HepG2 (cell line): ENCODE results near the gene CNTF. TPM values are rescaled to one million over a fixed set of nuclear protein-coding genes. Genes with fewer than 3 reads are reported as not detected.

Experiments
- FOXP1 ChIP-seq, 2 experiments: fragments of 450-650 bp in 1 of 2; IDR thresholded peaks; 2 replicates each; pipeline ENCODE4 v1.6.1; 2017 to 2018; ENCODE audit warnings: antibody characterized with exemption in 1 of 2
- GTF2F1 ChIP-seq: fragments of 150-350 bp; IDR thresholded peaks from 2 replicates; pipeline ENCODE4 v1.6.1; 2014; ENCODE audit warnings: low read length
- JUND ChIP-seq: sonication (generic); formaldehyde crosslinking; IDR thresholded peaks from 2 replicates; pipeline ENCODE4 v1.8.0; 2022; ENCODE audit warnings: mild to moderate bottlenecking, missing genetic modification reagents
- NFE2 ChIP-seq: sonication (generic); formaldehyde crosslinking; IDR thresholded peaks from 2 replicates; pipeline ENCODE4 v1.4.0; 2020; ENCODE audit warnings: missing genetic modification reagents
- PRMT3 ChIP-seq: sonication (generic); formaldehyde crosslinking; IDR thresholded peaks from 2 replicates; pipeline ENCODE4 v1.8.1; 2022; ENCODE audit warnings: low read depth, mild to moderate bottlenecking, moderate library complexity, missing genetic modification reagents, borderline replicate concordance
- SATB2 ChIP-seq: sonication (generic); formaldehyde crosslinking; IDR thresholded peaks from 2 replicates; pipeline ENCODE4 v1.5.0; 2020; ENCODE audit warnings: missing genetic modification reagents
- SMYD3 ChIP-seq: sonication (generic); formaldehyde crosslinking; IDR thresholded peaks from 2 replicates; pipeline ENCODE4 v1.8.1; 2023; ENCODE audit warnings: mild to moderate bottlenecking, missing genetic modification reagents
- STAT5B ChIP-seq: sonication (generic); formaldehyde crosslinking; IDR thresholded peaks from 2 replicates; pipeline ENCODE4 v1.4.0; 2020; ENCODE audit warnings: missing genetic modification reagents
- THAP11 ChIP-seq: IDR thresholded peaks from 2 replicates; pipeline ENCODE4 v1.6.1; 2016; ENCODE audit warnings: missing biosample characterization, missing genetic modification reagents
- THRA ChIP-seq: sonication (generic); formaldehyde crosslinking; IDR thresholded peaks from 2 replicates; pipeline ENCODE4 v1.4.0; 2020; ENCODE audit warnings: missing genetic modification reagents, borderline replicate concordance
- ZBTB3 ChIP-seq: sonication (generic); formaldehyde crosslinking; IDR thresholded peaks from 2 replicates; pipeline ENCODE4 v1.4.0; 2020; ENCODE audit warnings: low read depth, mild to moderate bottlenecking, moderate library complexity, missing genetic modification reagents, borderline replicate concordance
- ZEB1 ChIP-seq: IDR thresholded peaks from 2 replicates; pipeline ENCODE4 v1.6.1; 2012; ENCODE audit warnings: mild to moderate bottlenecking, low read depth, inconsistent platforms; ENCODE audit not compliant: insufficient replicate concordance
- ZFP36L1 ChIP-seq: sonication (generic); formaldehyde crosslinking; IDR thresholded peaks from 2 replicates; pipeline ENCODE4 v1.8.0; 2022; ENCODE audit warnings: mild to moderate bottlenecking, missing genetic modification reagents, moderate library complexity
- ZNF562 ChIP-seq: sonication (generic); formaldehyde crosslinking; IDR thresholded peaks from 2 replicates; pipeline ENCODE4 v1.8.0; 2022; ENCODE audit warnings: missing genetic modification reagents, borderline replicate concordance
- ZNF577 ChIP-seq: sonication (generic); formaldehyde crosslinking; IDR thresholded peaks from 2 replicates; pipeline ENCODE4 v1.4.0; 2020; ENCODE audit warnings: mild to moderate bottlenecking, low read depth, missing genetic modification reagents, borderline replicate concordance
- ZNF761 ChIP-seq: sonication (generic); formaldehyde crosslinking; conservative IDR thresholded peaks from 2 replicates; pipeline ENCODE4 v1.4.0; 2020; ENCODE audit warnings: mild to moderate bottlenecking, missing genetic modification reagents
- polyA plus RNA-seq, 8 experiments: library from polyadenylated mRNA; depleted of rRNA in 3 of 8; stranded (reverse) in 7 of 8; unstranded in 1 of 8; fragments of >200 nt; fragmentation: Illumina TruSeq in 4 of 8; extraction: Trizol in 4 of 8; gene quantifications; 2 replicates each; pipeline versions ENCODE4 v1.2.1 to v1.2.3, GENCODE V29; 2011 to 2016; ENCODE audit warnings: low read depth in 4 of 8, missing spikeins in 1 of 8, mixed read lengths in 1 of 8; ENCODE audit not compliant: insufficient read depth in 1 of 8
- total RNA-seq, 5 experiments: library from RNA; depleted of rRNA; stranded (reverse); fragments of >200 nt; fragmentation: Illumina TruSeq; extraction: Trizol; gene quantifications; 2 replicates each; pipeline ENCODE4 v1.2.3, GENCODE V29; 2016; ENCODE audit warnings: low read depth in 1 of 5
- TF ChIP-seq, protein P1 (sequence below): IDR thresholded peaks from 2 replicates; pipeline ENCODE4 v1.6.1; 2016; ENCODE audit warnings: low read depth, control low read depth
- TF ChIP-seq, protein P2 (sequence below): sonication (generic); formaldehyde crosslinking; IDR thresholded peaks from 2 replicates; pipeline ENCODE4 v1.5.0; 2020; ENCODE audit warnings: mild to moderate bottlenecking, missing genetic modification reagents, borderline replicate concordance
- TF ChIP-seq, protein P3 (sequence below): sonication (generic); formaldehyde crosslinking; IDR thresholded peaks from 2 replicates; pipeline ENCODE4 v1.8.0; 2022; ENCODE audit warnings: mild to moderate bottlenecking, missing genetic modification reagents; ENCODE audit not compliant: insufficient replicate concordance
- TF ChIP-seq, protein P4 (sequence below): sonication (generic); formaldehyde crosslinking; IDR thresholded peaks from 2 replicates; pipeline ENCODE4 v1.4.0; 2020; ENCODE audit warnings: mild to moderate bottlenecking, low read depth, missing genetic modification reagents

The CNTF gene
- total and polyA plus RNA-seq, 2 of the 13 experiments (the other 11 are each of a cell fraction or from before 2014, with no cell fraction given) = 0.51 to 2.3 TPM

GRCh38 chr11:58579192-58580129 is 43.0 kb upstream of the CNTF start (continued):
- no peak for TF ChIP-seq JUND (CRISPR knock-in tag)
- no peak for TF ChIP-seq ZBTB3 (CRISPR knock-in tag)
- TF ChIP-seq, protein P1, sequence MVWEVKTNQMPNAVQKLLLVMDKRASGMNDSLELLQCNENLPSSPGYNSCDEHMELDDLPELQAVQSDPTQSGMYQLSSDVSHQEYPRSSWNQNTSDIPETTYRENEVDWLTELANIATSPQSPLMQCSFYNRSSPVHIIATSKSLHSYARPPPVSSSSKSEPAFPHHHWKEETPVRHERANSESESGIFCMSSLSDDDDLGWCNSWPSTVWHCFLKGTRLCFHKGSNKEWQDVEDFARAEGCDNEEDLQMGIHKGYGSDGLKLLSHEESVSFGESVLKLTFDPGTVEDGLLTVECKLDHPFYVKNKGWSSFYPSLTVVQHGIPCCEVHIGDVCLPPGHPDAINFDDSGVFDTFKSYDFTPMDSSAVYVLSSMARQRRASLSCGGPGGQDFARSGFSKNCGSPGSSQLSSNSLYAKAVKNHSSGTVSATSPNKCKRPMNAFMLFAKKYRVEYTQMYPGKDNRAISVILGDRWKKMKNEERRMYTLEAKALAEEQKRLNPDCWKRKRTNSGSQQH (CRISPR knock-in tag) = peak; percentile 74; the same call in 1 of the 2 replicates
- TF ChIP-seq ZNF562 = no peak
- no peak for TF ChIP-seq ZNF761
- no peak for TF ChIP-seq ZNF577 (CRISPR knock-in tag)
- TF ChIP-seq FOXP1 (IDR thresholded peaks at IDR 0.05) = no peak
- no peak for TF ChIP-seq FOXP1 (CRISPR knock-in tag; IDR thresholded peaks at IDR 0.05)
- 0 out of 2 replicates have a peak, but pooled peaks have one; percentile 19 for TF ChIP-seq SMYD3
- TF ChIP-seq, protein P2, sequence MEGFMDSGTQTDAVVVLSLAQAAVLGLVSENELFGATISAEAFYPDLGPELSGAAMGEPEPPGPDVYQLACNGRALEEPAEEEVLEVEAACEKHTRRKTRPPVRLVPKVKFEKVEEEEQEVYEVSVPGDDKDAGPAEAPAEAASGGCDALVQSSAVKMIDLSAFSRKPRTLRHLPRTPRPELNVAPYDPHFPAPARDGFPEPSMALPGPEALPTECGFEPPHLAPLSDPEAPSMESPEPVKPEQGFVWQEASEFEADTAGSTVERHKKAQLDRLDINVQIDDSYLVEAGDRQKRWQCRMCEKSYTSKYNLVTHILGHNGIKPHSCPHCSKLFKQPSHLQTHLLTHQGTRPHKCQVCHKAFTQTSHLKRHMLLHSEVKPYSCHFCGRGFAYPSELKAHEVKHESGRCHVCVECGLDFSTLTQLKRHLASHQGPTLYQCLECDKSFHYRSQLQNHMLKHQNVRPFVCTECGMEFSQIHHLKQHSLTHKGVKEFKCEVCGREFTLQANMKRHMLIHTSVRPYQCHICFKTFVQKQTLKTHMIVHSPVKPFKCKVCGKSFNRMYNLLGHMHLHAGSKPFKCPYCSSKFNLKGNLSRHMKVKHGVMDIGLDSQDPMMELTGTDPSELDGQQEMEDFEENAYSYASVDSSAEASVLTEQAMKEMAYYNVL (CRISPR knock-in tag) = peak; percentile 34; the same call in 1 of the 2 replicates
- TF ChIP-seq PRMT3 (CRISPR knock-in tag) = 0 out of 2 replicates have a peak, but pooled peaks have one; percentile 36
- TF ChIP-seq THAP11 (CRISPR knock-in tag) = peak; percentile 93
- no peak for TF ChIP-seq ZEB1
- TF ChIP-seq GTF2F1 = no peak
- TF ChIP-seq, protein P3, sequence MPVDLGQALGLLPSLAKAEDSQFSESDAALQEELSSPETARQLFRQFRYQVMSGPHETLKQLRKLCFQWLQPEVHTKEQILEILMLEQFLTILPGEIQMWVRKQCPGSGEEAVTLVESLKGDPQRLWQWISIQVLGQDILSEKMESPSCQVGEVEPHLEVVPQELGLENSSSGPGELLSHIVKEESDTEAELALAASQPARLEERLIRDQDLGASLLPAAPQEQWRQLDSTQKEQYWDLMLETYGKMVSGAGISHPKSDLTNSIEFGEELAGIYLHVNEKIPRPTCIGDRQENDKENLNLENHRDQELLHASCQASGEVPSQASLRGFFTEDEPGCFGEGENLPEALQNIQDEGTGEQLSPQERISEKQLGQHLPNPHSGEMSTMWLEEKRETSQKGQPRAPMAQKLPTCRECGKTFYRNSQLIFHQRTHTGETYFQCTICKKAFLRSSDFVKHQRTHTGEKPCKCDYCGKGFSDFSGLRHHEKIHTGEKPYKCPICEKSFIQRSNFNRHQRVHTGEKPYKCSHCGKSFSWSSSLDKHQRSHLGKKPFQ = peak; percentile 34
- no peak for TF ChIP-seq THRA (CRISPR knock-in tag)
- TF ChIP-seq NFE2 (CRISPR knock-in tag) = no peak
- no peak for TF ChIP-seq SATB2 (CRISPR knock-in tag)
- peak; percentile 75; the same call in 1 of the 2 replicates for TF ChIP-seq ZFP36L1
- no peak for TF ChIP-seq STAT5B
- TF ChIP-seq, protein P4, sequence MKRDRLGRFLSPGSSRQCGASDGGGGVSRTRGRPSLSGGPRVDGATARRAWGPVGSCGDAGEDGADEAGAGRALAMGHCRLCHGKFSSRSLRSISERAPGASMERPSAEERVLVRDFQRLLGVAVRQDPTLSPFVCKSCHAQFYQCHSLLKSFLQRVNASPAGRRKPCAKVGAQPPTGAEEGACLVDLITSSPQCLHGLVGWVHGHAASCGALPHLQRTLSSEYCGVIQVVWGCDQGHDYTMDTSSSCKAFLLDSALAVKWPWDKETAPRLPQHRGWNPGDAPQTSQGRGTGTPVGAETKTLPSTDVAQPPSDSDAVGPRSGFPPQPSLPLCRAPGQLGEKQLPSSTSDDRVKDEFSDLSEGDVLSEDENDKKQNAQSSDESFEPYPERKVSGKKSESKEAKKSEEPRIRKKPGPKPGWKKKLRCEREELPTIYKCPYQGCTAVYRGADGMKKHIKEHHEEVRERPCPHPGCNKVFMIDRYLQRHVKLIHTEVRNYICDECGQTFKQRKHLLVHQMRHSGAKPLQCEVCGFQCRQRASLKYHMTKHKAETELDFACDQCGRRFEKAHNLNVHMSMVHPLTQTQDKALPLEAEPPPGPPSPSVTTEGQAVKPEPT (CRISPR knock-in tag) = no peak
